ENCODE results near the gene PRDM11.

Gene PRDM11

GRCh38 chr11:45158210-45158731, 11.8 kb downstream of the PRDM11 start:
- DNase-seq = no peak

DNA sequence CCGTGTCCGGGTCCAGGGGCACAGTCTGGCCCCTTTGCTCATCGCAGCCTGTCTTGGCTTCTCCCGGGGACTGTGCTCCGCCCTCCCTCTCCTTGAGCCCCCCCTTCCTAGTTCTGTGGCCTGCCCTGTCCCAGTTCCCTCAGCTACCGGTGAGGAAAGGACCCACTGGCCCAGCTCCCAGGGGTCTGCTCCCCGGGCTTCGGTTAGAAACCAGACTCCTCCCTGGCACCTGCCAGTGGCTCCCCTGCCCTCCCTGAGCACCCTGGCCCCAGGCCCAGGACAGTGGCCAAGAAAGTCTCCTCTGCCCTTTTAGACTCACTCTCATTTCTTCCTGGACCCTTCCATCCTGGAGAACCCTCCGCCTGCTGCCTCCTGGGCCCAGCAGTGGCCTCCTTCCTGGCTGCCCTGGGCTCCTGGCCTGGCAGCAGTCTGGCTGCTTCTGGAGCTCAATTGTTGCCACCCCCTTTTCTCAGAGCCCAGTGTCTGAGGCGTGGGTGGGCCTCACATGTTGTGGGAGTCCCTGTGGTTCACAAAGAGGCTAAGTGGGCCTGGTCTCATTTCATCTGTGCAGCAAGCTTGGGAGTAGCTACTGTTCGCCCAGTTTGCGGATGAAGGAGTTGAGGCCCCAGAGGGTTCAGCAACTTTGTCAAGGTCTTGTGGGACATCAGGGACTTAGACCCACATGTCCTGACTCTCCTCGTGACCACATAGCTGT, 12.6 kb downstream of the PRDM11 start:
- DNase-seq = no peak

DNA sequence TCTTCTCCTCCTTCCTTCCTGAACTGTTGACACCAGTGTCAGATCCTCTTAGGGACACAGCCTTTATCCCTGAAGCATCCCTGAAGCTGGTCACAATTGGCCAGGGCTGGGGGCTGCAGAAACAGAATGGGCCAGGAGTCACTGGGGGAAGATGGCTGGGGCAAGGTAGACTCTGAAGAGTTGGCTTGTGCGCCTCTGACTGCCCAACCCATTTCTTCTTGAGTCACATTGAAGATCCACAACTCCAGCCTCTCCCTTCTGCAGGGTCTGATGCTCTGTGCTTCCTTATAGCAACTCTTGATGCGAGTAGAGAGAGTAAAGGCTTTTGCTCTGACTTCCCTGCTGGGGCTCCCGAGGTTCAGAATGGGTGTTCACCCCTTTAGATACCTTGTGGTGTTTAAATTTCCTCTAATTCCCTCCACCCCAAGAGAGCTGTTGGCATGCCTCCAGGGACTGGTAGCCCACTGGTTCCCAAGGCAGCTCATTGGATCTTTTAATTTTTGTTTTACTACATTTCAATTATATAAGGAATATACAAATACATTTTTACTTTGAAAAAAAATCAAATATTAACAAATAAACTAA, 13.4 kb downstream of the PRDM11 start:
- no peak for DNase-seq

DNA sequence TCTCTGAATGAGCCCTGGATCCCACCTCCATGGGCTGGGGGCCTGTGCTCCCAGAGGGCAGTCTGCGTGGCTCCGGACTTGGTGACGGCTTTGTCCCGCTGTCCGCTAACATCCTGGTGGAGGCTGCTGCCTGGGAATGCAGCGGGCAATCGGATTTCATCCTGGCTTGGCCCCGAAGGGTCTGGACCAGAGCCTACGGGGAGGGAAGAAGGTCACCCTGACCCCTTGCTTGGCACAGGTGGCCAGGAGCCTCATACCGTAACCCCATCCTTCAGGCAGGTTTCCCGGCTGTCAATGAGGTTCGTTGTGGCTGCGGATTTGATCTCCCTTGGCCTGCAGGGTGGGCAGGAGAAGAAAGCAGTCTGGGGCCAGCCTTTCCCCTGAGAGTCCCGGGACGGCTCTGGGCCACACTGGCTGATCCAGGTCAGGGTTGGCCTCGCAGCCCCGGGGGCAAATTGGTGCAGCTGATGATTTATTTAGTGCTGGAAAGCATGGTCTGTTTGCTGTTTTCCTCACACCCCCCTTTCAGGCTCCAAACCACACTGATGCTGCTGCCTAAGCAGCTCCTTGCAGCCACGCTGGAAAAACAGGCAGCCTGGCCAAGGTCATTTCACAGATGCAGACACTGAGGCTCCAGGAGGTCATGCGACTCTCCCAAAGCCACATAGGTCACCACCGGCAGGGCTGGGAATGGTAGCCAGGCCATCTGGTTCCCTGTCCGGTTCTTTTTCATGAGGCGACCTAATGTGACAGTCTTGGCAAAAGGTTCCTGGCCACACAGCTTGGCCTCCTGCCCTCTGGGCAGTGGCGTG, 15.0 kb downstream of the PRDM11 start:
- DNase-seq = no peak

GRCh38 chr11:45162064-45162375, 15.6 kb downstream of the PRDM11 start:
- DNase-seq = no peak

- no peak for DNase-seq
Measured at GRCh38 chr11:45162916-45163879, 16.8 kb downstream of the PRDM11 start.

- no peak for DNase-seq
Measured at GRCh38 chr11:45163956-45164575, 17.6 kb downstream of the PRDM11 start.

GRCh38 chr11:45165386-45165785, 18.9 kb downstream of the PRDM11 start:
- no peak for DNase-seq

GRCh38 chr11:45165806-45166603, 19.6 kb downstream of the PRDM11 start:
- DNase-seq = no peak

DNA sequence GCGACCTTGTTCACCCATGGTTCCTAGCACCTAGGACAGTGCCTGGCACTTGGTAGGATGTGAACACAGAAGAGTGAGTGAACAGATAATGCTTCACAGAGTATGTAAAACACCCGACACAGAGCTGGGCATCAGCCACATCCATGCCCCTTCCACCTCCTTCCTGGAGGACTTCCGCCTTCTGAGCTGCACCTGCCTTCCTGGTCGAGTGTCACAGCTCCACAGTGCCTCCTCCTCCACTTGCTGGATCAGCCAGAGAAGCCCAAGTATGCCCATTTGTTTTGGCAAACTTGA, 20.1 kb downstream of the PRDM11 start:
- DNase-seq = no peak

GRCh38 chr11:45167283-45167682, 20.8 kb downstream of the PRDM11 start:
- DNase-seq = no peak

GRCh38 chr11:45168366-45169130, 22.1 kb downstream of the PRDM11 start:
- no peak for DNase-seq

DNA sequence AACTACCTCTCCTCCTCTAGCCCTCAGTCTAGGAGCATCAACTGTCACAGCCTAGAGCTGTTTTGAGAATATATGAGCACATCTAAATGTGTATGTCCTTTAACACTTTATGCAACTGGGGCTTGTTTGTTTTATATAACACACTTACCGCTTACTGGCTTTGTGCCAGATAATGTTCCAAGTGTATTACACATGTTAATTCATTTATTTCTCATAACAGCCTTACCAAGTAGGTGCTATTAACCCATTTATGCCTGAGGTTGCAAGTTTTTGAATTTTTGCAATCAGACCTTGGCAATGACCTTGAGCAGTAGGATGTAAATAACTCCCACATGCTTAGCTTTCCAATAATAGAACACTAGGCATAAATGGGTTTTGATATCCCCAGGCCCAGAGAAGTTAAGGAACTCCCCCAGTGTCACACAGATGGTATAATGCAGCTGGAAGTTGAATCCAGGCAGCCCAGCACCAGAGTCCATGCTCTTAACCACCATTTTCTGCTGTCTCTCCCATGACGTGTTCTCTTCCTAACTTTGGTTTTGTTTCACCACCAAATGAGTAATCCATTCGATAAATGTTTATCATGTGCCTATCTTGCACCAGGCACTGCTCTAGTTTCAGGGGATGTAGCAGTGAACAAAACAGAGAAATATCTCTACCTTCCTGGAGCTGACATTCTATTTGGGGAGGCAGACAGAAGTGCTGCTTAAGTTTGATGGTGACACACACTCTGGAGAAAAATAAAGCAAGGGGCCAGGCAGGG, 23.1 kb downstream of the PRDM11 start:
- no peak for DNase-seq

GRCh38 chr11:45170484-45170883, 24.0 kb downstream of the PRDM11 start:
- DNase-seq = no peak

- no peak for DNase-seq
Measured at GRCh38 chr11:45171550-45171949, 25.1 kb downstream of the PRDM11 start.

- no peak for DNase-seq
Measured at GRCh38 chr11:45173064-45173463, 26.6 kb downstream of the PRDM11 start.

GRCh38 chr11:45174168-45174835, 27.9 kb downstream of the PRDM11 start:
- no peak for DNase-seq

DNA sequence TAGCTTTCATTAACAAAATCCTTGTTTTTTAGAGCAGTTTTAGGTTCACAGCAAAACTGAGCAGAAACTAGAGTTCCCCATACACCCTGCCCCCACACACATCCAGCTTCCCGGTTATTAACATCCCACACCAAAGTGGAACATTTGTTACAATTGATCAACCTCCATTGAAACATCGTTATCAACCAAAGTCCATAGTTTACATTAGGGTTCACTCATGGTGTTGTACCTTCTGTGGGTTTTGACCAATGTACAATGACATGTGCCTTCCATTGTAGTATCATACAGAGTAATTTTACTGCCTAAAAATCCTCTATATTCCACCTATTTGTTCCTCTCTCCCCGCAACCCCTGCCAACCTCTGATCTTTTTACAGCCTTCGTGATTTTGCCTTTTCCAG, 28.5 kb downstream of the PRDM11 start:
- no peak for DNase-seq

GRCh38 chr11:45176996-45177395, 30.6 kb downstream of the PRDM11 start:
- DNase-seq = peak; percentile 15

All from NCI-H82 (cell line).